Measurements from ENCODE around the gene TAF1C.

TAF1C gene

DNA sequence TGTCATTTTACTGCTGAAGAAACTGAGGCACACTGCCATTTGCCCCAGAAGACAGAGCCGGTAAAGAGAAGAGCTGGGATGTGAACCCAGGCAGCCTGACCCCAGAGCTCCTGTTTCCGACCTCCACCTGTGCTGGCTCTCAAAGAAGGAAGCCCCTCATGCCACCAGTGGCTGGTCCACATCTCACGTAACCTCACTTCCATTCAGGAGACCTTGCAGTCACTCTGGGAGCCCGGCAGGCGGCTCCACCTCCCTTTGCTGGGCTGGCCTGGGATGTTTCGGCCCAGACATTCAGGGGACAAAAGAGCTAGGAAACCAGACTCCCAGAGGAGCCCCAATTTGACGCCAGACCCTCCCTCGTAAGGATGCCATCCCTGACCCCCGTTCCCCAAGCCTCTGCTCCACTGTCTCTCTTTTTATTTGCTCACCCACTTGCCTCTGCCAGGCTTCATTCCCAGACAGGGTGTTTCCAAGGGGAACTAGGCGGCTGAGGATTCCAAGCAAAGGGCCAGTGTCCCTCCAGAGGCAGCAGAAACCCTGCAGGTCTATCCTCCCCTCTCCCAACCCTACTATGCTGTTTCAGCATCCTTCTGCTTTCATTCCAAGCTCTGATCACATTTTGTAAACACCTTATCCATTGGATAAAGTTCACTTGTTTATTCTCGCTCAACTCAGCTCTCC is 2.8 kb downstream of the TAF1C start:
- DNase-seq (ENCODE audit: low spot score) = no peak

DNA sequence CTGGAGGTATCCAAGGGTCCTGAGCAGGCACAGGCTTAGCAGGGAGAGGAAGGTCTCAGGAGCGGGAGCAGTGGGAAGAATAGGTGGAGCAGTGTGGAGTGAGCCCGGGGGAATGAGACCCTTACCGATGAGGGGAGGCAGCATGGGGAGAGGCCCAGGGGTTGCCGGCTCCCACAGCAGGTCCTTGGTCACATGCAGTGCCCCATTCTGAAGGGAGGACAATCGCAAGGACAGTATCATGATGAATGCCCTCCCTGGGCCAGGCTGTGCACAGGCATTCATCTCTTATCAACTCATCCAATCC is 3.3 kb downstream of the TAF1C start:
- no peak for DNase-seq (ENCODE audit: low spot score)

DNA sequence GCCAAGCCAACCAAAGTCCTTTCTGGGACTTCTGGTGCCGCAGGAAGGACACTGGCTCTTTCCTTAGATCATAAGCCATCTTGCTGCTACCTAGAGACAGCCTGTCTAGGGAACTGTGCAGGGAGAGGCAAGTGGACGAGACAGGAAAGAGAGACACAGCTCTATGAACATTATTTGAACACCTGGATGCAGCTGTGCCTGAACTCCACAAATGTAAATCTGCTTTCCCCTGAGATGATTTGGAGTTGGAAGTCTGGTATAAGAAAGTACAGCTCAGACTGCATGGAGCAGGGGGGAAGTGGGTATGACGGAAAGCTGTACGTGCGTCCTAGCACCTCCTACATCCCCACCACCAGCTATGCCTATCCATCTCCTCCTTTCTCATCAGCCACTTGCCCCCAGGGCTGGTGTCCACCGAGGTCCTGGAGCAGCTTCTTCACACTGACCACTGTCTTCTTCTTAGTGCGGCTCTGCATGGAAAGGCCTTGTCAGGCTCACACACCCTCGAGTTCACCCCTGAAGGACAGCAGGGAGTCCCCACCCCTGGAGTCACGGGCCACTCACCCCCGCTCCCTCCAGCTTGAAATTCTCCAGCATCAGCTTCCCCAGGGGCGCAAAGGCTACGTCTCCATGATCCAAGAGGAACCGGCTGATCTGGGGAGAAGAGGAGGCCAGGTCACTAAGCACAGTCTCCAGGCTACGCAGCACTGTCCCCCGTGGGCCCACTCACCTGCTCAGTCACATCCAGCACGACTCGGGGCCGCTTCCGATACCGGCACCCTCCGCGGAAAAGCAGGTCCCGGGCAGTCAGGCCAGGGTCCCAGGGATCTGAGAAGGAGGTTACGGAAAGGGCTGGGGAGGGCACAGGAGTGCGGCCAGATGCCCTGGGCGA is 3.9 kb downstream of the TAF1C start:
- no peak for DNase-seq (ENCODE audit: low spot score)

DNA sequence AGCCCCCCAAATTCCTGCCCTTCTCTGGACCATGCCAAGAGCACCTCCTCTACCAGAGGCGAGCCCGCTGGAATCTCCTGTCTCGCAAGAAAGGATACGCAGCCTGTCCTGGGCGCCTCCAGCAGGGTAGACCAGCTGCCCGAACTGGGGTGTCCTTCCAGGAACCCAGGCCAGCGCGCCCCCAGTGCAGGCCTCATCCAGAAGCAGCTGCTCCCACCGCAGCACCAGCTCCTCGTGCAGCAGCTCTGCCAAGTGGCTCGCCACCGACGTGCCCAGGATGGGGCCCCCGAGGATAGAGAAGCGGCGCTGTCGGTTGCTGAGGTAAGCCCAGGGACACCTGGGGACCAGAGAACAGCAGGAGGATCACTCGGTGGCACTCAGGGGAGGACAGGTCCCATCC is 4.8 kb downstream of the TAF1C start:
- no peak for DNase-seq (ENCODE audit: low spot score)

DNA sequence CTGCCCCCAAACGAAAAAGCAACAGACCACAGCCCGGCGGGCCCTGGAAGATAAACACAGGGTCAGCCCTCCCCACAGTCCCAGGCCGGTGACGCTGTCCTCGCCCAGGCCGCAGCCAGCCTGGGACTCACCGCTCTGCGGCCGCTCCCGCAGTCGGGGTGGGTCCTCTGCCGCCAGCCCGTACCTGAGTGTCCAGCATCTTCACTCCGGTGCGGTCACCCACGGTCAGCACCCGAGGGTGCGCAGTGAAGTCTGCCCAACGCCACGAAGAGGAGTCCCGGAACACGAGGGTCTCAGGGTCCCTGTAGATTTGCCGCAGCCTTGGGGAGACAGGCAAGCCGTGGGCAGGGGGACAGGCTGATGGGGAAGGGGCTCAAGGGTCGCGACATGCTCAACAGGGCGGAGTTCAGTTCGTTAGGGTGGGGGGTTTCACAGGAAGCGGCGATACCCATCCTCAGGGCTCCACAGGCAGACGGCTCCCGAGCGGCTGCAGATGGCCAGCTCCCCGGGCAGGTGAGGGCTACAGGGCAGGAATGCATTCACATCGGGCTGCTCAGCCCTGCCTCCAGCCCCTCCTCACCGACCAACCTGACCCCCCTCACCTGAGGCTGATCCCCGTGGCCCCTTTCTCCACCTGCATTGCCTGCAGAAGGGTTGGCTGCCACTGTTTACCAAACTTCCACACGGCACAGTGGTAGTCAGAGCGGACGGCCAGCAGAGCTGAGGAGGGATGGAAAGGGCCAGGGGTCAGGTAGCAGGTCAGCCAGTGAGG is 5.5 kb downstream of the TAF1C start:
- no peak for DNase-seq (ENCODE audit: low spot score)

DNA sequence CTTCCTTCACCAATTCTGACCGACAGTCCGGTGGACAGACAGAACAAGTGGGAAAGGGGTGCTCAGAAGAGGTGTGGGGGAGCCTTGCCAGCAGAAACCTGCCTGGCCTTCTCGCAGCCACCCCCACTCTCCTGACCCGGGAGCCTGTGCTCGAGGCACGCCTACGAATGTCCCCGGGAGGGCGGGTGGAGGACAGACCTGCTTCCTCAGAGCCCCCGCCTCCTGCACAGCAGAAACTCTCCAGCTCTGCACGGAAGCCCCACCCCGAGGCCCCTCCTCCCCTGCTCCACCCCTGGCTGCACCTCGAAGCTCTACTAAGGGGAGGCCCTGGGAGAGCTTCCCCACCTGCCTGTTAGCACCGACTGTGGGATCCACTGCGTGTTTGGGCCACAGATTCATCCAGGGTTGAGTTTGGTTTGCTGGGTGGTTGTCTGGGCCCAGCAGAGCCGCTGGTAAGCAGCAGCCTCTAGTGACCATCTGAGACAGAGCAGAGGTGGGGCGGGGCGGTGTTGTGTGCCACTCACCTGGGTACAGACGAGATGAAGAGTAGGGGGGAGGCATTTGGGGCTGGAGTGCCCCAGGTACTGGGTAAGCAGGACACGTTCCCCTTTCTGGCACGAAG is 6.2 kb downstream of the TAF1C start:
- no peak for DNase-seq (ENCODE audit: low spot score)

DNA sequence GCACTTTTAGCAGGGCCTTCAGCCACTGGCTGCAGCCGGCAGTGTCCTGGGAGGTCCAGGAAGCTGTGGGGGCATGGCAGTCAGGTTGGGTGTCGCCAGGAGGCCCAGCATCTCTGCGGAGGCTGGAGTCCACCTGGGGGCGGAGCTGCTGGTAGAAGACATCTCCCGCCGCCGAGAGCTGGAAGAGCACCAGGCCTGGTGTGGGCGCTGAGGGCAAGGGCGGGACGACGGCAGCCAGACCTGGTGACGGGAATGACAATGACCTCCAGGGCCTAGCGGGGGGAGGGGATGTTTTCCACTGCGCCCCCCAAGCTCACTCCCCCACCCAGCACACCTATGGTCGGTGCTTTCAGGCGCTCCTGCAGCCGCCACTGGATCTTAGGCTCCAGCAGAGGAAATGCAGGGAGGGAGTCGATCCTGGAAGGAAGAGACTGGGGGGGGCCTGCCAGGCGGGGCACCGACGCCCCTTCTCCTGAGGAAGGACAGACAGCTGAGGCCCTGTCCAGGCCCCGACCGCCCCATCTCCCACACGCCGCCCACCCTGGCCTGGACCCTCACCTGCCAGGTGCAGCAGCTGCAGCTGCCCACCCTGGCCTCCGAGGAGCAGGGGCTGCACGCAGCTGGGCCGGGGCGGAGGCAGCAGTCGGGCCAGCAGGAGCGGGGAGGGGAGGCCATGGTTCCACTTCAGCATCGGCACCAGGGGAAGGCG is 7.1 kb downstream of the TAF1C start:
- DNase-seq (ENCODE audit: low spot score) = no peak

DNA sequence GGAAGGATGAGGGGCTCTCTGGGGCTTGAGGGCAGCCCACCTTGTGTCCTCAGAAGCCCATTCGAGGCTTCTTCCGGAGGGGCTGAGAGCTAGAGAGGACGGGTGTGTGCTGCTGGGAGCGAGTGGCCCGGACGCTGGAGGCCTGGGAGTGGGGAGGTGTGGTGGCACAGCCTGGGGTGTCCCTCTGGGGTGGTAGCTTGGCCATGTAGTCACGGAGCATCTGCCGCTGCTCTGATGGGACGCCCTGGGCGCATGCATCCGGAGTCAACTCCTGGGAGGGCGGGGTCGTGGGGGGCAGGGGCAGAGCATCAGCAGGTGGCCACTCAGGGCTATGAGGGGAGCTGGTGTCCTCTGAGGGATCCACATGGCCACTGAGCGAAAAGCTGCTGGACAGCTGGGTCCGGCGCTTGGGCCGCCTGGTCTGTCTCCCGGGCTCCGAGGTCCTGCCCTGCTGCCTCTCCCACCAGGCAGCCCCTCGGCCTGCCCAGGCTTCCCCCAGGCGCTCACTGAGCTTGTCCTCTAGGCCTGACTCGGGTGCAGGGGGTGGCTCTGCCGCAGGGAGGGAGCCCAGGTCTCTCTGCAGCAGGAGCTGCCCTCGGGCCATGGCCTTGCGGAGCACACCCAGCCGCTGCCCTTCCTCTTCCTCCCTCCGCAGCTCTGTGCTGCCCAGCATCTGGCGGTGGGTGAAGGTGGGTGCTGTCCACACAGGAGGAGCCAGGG is 7.8 kb downstream of the TAF1C start:
- no peak for DNase-seq (ENCODE audit: low spot score)

DNA sequence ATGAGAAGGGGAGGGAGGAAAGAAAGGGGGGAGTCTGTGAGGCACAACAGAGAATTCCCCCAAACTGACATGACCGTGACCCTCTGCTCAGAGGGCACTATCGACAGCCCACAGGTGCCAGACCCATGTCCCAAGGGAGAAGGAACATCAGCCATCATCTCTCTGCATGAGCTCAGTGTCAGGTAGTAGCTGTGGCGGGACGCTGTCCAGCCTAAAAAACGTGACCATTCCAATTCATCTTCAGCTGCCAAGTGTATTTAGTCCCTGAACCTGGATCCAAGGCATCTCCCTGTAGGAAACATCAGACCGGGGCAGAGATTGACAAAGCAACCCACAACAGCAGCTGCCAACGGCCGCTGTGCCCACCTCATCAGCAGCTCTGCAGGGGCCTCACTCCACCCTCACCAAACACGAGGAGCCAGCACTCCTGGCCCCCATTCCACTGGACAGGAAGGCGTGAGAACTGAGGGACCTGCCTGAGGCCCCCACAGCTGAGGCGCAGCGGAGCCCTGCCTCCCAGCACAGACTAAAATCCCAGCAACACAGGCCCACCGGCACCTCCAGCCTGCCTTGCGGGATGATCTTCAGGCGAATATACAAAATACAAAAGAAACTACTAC is 8.6 kb downstream of the TAF1C start:
- DNase-seq (ENCODE audit: low spot score) = no peak

DNA sequence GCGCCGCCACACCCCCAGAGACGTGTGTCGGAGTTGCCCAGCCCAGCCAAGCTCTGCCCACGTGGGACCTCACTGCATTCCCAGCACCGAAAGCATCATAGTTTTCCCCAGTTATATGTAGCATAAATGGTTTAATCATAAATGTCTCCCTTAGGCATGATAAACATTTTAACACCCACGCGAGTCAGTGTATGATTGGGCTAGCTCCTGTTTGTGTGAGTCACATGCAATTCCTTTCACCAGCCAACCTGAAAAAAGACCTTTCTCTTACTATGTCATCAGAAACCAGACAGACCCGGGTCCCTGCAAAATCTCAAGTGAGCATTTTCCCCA is 9.2 kb downstream of the TAF1C start:
- peak; percentile 52 for DNase-seq (ENCODE audit: low spot score)

DNA sequence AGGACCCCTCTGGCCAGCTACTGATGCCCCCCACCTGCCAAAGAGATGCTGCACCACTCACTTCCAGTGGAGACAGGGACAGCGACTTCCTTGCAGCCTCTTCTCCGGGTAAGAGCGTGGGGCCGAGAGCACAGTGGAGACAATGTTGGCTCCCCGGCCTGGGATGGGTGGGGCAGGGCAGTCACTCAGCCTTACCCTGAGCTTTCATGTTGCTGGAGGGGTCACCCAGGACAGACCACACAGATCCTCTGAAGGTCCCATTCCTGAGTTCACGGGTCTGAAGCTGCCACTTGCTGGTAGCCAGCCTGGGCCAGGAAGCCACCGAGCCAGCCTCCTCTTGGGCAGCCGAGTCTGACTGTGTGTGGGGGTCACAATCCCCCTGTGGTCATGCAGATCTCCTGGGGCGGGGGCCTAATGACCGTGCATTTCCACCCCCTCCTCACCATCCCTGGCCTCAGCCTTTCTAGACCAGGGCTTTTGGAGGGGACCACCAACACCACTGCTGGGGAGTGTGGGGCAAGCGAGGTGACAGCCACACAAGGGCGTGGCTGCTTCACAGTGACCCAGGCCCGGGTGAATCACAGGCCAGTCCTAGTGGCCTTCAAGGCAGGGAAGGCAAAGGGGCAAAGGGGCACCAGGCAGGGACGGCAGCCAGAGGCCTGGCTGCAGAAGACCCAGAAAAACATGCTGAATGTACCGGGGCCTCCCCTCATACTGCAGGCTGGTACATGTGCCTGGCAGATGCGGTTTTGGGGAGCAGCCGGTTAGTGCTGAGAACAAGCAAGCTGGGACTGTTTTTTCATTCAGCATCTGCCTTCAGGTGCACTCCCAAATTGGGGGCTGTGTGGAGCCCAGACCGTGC is 10.4 kb downstream of the TAF1C start:
- no peak for DNase-seq (ENCODE audit: low spot score)

DNA sequence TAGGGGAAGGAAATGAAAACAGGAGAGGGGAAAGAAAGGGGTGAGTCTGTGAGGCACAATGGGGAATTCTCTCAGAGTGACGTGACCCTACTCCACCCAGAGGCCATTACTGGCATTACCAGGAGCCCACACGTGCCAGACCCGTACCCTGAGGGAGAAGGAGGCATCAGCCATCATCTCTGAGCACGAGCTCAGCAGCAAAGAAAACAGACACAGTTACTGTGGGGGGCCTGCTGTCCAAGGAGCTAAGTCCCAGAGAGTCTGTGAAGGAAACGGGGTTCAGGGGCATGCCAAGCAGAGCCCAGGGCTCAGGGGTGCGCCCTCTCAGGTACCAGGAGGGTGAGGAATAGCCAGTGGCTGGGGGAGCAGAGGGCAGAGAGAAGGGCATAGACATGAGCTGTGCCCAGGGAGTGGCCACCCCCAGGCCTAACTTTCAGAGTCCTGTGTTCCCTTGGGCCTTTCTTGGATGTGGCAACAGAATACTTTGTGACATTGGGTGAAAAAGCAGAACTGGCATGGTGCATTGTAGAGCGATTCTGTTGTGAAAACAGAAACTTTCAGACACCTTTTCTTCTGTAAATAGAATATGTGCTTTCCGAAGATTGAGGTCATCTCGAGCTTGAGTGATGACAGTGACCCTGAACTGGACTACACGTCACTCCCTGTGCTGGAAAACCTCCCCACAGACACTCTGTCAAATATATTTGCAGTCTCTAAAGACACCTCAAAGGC is 11.3 kb downstream of the TAF1C start:
- DNase-seq (ENCODE audit: low spot score) = peak; percentile 82

DNA sequence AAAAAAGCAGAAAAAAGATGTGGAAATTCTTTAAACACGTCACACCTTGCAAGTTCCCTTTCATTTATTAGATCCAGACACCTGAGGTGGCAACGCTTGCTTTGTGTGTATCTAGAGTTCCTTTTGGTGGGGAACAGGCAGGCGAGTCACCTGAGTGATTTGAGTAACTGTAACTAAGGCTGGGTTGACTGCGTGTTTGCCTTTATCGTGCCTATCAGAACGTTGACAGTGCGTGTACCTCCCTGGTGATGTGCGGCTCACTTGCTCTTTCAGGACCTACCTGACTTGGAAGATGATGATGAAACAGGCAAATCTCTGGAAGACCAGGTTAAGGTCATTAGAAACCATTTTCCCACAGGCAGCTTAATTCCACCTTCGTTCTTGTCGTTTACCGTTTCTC is 12.5 kb downstream of the TAF1C start:
- no peak for DNase-seq (ENCODE audit: low spot score)

DNA sequence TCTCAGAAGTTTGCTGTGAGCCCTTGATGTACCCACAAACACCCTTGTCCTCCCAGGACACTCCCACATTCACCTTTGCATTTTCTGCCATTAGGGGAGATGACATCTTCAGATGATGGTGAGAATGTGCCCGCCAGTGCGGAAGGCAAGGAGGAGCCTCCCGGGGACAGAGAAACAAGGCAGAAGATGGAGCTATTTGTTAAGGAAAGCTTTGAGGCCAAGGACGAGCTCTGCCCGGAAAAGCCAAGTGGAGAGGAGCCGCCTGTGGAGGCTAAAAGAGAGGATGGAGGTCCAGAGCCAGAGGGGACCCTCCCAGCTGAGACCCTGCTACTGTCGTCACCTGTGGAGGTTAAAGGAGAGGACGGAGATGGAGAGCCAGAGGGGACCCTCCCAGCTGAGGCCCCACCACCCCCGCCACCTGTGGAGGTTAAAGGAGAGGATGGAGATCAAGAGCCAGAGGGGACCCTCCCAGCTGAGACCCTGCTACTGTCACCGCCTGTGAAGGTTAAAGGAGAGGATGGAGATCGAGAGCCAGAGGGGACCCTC is 17.0 kb downstream of the TAF1C start:
- no peak for DNase-seq (ENCODE audit: low spot score)

DNA sequence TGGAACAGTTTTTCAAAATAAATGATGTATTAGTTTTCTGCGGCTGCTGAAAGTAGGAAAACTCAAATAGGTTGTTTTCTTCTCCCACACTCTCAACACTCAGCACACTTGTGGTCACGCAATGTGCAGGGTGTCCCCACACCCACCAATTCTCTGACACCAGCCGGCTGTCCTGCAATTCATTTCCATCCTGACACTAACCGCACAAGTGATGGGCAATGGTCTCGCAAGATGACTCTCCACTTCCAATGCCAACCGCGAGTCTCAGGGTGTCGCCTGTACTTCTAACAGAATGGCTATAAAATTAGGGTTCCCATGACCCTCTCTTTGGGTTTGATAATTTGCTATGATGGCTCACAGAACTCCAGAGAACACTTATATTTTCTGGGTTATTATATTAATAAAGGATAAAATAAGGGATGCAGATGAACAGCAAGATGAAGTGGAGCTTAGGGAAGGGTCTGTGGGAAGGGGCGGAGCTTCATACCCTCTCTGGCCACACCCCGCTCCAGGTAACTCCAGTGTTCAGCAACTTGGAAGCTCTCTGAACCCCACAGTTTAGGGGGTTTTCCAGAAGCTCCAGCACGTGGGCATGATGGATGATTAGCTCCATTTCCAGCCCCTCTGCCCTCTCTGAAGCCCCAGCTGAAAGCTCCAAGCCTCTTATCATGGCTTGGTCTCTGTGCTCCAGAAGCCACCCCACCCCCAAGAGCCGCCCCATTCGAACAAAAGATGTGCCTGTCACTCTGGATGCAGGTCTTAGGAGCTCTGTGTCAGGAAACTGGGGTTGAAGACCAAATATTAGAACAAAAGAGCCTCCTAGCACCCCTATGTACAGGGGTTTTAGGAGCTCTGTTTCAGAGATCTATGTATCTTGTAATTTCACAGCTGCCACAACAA is 19.8 kb downstream of the TAF1C start:
- DNase-seq (ENCODE audit: low spot score) = no peak

DNA sequence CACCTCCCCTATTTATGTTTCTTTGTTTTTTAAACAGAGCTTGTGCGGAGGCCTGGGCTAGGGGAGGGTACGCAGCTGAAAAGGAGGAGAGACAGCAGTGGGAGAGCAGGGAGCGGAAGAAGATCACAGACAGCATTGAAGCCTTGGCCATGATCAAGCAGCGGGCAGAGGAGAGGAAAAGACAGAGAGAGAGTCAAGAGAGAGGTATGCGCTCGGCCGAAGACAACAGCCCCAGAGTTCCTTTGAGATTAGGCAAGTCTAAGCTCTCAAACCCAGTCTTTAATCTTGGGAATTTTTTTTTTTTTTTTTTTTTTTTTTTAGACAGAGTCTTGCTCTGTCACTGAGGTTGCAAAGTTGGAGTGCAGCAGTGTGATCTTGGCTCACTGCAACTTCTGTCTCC is 21.1 kb downstream of the TAF1C start:
- DNase-seq (ENCODE audit: low spot score) = no peak

DNA sequence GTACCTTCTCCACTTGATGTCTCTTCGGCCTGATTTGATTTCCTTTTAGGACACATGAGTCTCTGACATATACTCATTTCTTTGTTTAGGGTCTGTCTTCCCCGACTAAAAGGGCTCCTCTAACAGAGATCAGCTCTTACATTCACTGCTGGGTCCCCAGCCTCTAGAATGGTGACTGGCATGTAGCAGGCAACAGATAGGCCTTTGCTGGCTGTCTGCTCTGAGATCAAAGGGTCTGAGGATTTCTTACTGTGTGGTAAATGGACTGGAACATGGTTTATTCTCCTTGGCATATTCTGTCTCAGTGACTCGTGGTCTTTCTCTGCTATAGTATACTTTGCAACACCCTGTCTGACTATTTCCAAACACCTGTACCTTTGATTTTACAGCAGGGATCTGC is 25.1 kb downstream of the TAF1C start:
- DNase-seq (ENCODE audit: low spot score) = no peak

DNA sequence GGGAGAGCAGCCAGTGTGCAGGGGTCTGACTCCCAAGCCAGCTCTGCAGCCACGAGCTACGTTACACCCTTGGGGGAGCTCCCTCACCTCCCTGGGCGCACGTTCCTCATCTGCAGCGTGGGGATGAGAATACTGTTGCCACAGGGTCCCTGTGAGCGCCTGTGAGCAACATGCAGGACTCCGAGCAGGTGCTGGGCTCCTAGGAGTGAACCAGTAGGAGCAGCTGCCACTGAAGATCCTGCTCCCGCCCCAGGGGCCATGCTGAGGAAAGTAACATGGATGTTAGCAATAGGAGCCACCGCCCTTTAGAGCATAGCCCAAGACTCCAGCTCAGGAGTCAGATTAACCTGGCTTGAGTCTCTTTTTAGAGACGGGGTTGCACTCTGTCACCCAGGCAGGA is 25.8 kb downstream of the TAF1C start:
- no peak for DNase-seq (ENCODE audit: low spot score)
